H1 (cell line): ENCODE measurements around the gene SHOX.

ENCODE experiments used
- HDAC2 ChIP-seq, 2 experiments: fragments of 300-600 bp in 1 of 2; sonication (generic) in 1 of 2; IDR thresholded peaks; 2 replicates each; pipeline ENCODE4 v1.6.1; 2011 to 2012; ENCODE audit warnings: low read depth in 2 of 2, low read length in 2 of 2, mild to moderate bottlenecking in 2 of 2, moderate library complexity in 2 of 2, borderline replicate concordance in 1 of 2, inconsistent platforms in 1 of 2
- POLR2A ChIP-seq, 2 experiments: IDR thresholded peaks; 1 replicate in 1 of 2; 2 replicates in 1 of 2; pipeline ENCODE4 v1.6.1; 2011; ENCODE audit warnings: low read depth in 2 of 2, low read length in 2 of 2, mild to moderate bottlenecking in 2 of 2; ENCODE audit errors: control extremely low read depth in 1 of 2

DNA sequence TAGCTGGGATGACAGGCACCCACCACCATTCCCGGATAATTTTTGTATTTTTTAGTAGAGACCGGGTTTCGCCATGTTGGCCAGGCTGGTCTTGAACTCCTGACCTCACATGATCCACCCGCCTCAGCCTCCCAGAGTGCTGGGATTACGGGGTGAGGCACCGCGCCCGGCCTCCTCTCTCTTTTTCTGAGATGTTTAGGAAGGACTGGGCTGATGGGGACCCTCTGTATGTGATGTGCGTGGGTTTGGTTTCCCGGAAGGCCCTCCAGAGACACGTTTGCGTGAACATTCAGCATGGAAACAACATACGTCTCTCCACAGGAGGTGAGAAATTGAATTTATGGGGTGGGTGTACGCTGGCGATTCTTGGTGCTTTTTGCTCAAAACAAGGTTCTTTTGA is 18.6 kb downstream of the SHOX start:
- TF ChIP-seq HDAC2 (IDR thresholded peaks at IDR 0.05; ENCODE audit: borderline replicate concordance in 1 of 2, low read depth in 2 of 2, low read length in 2 of 2) = no peak
- no peak for TF ChIP-seq POLR2A (IDR thresholded peaks at IDR 0.05; ENCODE audit: control extremely low read depth in 1 of 2, low read depth in 2 of 2, low read length in 2 of 2)
